ENCODE results near the gene ZBTB38.

The ZBTB38 gene

DNA sequence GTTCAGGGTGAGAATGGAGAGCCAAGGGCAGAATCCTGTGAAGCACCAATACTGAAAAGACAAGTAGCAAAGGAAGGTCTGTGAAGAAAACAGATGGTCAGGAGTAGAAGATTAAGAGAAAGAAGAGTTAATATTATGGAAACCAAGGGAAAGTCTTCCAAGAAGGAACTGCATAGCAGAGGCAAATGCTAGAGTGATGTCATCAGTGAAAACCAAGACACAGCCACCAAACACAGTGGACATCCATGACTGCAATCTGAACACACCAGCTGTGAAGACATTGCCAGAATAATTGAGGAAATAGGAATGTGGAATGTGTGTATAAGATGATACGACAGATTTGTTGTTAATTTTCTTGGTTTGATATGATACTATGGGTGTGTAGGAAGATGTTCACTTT is 26.8 kb upstream of the ZBTB38 start:
- DNase-seq = no peak

DNA sequence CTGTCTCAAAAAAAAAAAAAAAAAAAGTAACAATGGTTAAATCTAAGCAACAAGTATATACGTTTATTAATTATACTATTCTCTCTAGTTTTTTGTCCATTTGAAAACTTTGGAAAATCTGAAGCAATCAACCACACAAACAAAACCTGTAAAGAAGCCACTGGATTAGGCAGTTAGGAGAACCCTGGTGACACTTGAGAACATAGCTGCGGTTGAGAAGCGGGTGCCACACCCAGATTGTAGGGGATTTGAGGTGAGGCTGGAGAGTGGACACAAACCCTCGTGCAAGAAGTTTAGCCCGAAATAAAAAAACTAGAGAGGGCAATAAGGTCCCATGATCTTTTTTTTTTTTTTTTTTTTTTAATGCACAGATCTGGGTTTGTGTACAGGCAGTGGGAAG is 25.9 kb upstream of the ZBTB38 start:
- DNase-seq = no peak

DNA sequence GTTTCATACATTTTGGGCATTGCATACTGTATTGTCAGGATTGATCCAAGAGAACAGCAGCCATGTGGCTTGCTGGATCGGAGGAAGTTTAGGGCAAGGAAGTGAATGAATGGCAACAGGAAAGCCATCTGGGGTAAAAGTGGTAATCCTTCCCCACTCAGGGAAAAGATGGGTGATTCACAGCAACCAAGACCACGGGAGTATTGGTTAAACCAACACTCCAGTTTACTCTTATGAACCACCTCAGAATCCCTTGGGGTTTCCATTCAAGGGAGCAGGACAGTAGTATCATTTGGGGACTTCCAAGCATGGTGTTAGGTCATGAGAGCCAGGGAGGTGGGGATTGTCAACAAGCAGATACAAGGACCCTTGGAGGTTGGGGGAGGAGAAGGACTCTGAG is 25.2 kb upstream of the ZBTB38 start:
- no peak for DNase-seq

DNA sequence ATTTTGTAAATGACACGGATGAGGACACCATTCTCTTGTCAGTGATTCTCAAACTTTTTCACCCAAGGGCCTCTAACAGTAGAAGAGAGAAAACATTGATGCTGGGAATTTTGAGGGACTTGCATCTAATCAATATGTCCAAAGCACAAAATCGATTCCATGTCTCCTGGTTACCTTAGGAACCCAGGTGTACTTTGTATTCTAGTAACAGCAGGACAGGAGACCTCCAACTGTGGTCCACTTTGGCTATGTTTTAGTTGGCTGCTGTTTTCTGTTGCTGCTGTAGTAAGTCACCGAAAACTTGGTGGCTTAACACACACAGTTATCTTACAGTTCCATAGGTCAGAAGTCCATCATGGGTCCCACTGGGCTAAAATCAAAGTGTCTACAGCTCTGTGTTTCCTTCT is 24.4 kb upstream of the ZBTB38 start:
- DNase-seq = no peak

DNA sequence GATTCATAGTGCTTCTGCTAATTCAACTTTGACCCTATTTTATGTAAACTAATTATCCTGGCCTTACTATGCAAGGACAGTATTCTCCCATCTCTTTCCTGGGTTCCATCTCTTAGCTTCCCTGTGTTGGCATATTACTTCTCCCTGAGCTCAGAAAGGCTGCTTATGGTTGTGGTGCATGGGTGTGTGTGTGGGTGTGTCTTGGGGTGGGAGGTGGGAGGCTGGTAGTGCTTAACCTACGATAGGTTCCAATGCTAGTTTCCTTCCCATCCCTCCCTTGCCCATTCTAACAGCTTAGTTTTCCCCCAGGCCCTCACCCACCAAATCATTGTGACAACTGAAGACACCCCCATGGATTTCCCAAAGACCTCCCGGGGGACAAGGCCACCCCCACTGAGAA is 22.8 kb upstream of the ZBTB38 start:
- DNase-seq = no peak

DNA sequence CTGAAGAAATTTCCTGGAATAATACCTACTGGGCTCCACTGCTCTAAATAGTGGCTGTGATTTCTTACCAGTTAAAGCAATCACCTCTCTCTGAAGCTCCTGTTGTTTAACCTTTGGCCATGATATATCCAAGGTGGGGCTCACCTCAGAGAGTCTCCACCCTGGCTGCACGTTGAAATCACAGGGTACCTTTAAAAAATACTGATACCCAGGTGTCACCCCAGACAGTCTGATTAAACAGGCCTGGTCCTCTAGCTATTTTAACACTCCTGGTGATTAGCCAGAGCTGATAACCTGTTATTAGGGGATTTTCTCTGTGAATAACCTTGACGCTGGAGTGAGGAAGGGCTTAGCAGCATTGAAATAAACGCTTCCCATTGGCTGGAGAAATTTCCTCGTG is 22.3 kb upstream of the ZBTB38 start:
- no peak for DNase-seq

DNA sequence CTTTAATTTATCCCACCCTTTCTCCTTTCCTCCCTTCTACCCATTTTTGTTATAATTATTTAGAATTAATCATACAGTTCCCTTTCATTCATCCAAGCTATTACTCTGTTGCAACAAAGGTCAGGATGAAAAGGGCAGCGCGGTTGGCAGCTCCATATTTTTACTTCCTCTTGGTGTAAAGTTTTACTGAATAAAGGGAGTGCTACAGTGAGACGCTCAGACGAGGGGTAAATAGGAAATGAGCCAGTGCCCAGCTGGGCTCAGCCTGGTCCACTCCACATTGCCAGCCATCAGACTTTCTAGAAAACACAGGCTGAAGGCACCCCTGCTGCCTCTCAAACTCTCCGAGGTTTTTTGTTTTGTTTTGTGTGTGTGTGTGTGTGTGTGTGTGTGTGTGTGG is 21.9 kb upstream of the ZBTB38 start:
- no peak for DNase-seq

DNA sequence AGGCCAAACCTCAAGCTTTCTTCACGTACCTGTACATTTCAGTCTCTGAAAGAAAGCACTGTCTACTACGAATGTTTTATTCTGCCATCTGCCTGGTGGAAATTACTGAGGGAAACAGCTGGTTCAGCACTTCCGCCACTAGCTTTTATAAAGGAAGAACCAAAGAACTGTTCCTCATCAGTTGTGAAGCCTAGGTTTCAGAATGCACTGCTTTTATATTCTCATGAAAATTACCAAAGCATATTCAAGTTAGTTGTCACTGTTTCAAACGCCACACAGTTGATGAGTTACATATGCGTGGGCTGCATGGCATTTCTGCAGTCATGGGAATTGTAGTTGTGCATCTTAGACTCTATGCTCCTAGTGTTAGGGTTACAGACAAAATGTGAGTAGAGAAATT is 21.5 kb upstream of the ZBTB38 start:
- DNase-seq = no peak

DNA sequence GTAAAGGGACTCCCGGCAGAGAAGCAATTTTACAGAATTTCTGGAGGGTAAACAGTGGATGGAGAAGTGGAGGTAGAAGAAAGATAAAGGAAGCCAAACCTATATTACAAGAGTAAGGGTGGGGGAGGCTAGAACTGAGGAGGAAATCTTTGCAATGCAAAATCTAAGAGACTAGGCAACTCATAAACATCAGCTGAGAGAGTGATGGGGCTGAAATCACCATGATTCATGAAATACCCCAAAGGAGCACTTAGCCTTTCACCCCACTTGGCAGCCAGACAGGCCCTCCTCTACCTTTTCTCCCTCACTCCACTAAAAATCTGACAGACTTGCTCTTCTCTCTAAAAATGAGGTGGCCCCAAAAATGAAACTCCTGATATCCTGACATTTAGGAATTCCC is 19.5 kb upstream of the ZBTB38 start:
- DNase-seq = no peak

DNA sequence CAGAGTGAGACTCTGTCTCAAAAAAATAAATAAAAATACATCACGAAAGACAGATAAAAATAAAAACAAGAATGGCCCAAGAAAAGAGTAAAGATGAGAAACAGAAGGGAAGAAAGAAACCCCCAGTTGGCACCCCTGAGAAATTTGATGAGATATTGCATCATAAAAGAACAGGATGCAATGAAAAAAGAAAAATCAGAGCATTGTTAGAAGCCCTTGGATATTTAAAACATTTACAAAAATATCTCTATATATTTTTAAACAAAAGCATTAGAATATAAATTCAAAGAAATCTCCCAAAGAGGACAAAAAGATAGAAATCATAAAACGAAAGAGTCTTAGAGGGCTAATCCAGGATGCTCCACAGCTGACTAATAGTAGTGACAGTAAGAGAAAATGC is 18.6 kb upstream of the ZBTB38 start:
- DNase-seq = no peak

DNA sequence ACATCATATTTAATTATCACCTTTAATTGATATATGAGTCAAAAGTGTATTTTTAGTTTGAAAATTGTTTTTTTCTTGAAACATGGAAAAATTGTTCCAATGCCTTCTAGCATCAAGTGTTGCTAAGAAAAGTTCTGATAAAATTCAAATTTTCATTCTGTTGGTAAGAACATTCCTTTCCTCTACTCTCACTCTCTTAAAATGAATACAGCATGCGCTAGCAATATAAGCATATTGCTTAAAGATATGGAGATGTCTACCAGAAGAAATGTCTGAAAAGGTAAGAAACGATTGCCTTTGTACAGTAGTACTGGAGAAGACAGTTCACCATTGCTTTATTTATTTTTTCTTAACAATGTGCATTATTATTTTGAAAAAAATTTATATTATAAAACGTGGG is 17.6 kb upstream of the ZBTB38 start:
- no peak for DNase-seq

DNA sequence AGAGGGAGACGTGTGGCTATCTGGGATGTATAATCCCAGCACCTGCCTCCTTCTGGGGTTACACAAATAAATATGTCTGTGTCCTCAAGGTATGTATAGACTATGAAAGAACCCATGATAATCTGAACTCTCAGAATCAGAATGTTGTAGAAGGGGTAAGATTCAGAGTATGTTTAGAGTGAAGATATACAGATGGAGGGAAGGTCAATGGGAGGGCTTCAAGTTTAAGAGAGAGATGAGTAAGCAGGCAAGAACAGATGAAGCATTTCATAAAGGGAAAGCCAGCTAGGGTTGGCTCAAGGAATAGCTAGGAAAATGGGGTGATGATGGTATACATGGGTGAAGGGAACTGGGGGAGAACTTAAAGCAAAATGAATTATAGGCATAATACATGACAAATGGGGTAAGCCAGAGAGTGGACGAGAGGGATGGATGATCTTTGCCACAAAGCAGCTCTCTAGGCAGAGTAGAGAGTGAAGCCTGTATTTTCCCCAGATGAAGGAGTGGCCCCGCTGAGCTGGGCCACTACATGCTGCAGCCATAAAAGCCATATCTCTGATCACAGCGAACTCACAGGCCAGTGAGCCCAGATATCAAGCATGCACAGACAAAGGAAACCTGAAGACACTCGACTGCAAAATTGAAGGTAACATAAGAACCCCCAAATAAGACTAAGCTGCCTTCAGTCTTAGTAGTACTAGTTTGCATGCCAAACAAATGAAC is 15.9 kb upstream of the ZBTB38 start:
- no peak for DNase-seq

DNA sequence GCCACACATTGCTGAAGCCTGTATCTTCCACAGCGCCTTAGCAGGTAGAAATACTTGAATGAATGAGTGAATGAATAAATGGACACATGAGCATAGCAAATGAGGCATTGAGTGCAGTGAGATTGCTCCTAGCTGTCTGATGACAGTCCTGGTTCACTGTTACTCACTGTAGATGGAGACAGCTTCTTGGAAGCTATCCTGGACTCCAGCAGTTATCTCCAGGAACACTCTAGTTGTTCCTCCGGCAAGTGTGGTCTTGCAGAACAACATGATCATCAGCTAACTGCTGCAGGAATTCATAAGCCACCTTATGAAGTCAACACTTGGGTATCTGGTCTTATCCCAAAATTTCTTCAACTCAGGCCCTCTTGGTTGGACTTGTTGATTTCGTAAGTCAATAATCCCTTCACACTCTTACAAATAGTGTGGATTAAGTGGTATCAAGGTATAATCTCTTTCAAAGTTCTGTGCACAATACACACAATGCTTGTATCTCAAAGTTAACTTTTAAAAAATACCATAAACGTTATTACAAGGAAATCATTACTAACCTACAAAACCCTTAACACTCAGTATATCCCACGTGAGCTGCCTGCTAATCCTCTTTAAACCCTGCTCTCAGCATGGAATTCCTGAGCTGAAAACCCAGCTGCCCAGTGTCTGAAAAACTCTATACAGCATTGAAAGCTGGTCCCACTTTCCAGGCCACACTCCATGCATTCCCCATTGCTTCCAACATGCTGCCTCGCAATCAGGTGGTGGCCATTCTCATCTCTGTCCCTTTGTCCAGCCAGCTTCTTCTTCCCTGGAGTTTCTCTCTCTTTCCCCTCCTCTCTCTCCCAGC is 14.4 kb upstream of the ZBTB38 start:
- no peak for DNase-seq

DNA sequence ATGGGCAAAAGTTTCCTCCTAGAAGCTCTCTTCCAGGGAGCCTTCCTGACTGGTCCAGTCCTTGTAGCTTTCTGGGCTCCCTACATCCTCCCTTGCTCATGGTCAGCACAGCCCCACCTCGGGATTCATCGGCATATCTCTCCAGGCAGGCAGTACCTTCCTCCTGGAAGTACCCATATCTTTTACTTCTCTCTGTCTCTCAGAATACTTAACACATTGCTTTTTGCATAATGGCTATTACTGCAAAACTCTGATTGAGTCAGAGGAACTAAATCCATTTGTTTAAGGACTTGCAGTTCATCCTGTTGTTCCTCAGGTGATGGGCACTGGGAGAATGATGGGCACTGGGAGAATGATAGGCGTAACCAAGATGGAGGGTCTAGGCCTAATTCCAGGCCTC is 13.8 kb upstream of the ZBTB38 start:
- DNase-seq = no peak

DNA sequence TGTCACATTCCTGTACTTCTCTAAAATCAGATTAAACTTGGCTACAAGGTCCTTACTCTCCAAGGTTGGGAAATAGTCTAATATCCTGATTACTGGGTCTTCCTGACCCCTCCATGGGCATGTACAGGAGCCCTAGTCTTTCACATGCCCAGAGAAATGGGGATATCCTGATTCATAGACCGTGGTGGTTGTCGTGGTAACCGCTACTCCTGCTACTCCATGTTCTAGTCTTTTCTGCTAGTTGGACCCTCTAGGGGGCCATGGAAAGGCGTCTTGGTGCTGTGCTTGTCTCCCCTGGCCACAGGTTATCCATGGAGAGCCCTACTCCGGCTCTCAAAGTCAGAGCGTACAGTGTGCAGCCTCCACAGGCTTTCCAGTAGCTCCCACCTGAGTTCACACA is 13.1 kb upstream of the ZBTB38 start:
- DNase-seq = no peak

DNA sequence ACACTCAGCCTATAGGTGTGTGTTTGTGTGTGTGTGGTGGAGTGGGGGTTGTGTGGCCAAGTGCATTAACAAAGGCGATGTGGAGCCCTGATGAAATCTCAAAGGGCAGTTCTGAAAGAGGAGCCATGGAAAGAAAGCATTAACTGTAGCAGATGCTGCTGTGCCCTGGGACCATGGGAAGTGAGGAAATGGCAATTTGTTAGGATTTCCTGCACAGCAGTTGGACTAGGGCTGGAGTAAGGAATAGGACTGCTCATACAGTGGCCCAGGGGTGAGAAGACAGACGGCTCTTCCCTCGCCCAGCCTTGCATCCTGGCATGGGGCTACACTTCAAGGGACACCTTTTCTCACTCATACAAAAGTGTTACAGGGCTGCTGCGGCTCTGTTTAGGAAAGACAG is 12.3 kb upstream of the ZBTB38 start:
- DNase-seq = no peak

DNA sequence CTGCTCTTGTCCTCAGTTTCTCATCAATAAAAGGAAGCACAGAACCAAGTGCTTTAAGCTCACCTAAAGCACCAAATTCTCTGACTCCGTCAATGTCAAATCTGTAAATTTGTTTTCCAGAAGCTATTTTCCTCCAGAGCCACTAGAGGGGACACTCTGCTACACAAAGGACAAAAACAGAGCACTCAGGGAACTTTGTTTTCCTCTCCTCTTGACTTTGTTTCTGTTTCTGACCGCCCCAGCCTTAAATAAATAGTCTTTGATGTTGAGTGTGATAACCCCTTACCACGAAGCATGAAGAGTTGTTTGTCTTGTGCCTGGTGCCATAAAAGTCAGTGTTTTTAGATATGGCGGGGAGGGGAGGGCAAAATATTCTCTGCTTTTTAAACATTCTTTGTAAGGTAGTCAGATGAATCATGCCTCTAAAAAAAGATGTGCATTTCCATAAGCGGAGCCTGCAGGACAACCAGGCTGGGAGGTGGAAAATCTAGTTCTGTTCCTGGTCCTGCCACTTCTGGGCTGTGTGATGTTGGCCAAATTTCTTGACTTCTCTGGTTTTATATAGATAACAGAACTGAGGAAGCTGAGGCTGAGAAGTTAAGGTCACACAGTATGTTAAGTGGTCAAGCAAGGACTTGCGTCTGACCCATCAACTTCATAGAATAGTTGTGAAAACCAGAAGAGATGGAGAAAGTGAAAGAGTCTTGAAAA is 7.3 kb upstream of the ZBTB38 start:
- DNase-seq = no peak

DNA sequence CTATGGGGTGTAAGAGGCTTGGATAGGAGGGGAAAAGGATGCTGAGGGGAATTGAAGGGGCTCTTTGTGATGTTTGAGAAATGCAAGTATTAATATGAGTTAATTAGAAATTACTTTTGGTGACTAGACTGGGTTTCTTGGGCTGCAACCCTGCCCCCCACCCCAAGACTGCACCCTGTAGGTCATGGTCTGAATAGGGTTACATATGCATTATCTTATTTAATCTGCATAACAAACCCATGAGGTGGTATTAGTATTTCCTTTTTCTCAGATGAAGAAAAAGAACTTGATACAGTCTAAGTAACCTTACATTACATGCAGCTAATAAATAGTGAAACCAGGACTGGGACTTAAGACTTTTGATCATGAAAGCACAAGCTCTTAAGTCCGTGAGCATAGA is 5.6 kb upstream of the ZBTB38 start:
- DNase-seq = no peak

DNA sequence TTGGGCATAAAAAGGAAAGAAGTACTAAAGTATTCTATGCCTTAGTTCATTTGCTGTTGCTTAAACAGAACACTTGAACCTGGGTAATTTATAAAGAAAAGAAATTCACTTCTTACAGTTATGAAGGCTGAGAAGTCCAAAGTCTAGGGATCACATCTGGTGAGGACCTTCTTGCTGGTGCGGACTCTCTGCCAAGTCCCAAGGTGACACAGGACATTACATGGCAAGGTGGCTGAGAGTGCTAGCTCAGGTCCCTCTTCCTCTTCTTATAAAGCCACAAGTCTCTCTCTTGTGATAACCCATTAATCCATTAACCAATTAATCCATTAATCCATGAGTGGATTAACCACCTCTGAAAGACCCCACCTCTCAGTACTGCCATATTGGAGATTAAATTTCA is 3.1 kb upstream of the ZBTB38 start:
- no peak for DNase-seq

DNA sequence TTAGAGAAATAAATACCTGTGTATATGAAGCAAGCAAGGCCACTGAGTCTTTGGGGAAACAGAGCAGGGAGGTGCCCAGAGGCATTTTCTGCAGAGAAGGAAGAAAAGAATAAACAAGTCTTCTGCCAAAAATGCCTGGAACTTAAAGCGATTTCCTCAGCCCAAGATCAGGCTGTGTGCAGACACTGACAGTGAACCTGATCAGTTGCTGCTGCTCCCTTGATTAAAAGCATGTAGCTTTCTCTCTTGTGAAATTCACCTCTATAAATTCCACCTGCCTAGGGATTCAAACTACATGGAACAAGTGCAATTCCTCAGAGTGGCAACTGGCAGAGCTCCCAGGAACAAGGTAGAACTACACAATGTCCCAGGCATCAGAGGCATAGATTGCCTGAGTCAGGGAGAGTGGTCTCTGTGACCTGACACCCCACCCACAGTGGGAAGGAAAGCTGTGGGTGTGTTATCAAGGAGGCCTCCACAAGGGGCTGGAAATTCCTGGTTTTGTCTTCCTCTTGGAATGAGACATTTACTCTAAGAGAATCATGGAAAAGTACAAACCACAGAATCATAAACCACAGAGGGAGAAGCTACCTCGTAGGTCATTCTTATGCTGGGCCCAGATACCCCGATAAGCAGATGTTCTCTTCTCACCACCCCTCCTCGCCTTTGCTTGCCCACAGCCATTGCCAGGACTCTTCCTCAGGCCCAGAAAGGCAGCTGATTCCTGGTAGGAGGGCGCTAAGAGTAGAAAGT is 1.8 kb upstream of the ZBTB38 start:
- DNase-seq = no peak

DNA sequence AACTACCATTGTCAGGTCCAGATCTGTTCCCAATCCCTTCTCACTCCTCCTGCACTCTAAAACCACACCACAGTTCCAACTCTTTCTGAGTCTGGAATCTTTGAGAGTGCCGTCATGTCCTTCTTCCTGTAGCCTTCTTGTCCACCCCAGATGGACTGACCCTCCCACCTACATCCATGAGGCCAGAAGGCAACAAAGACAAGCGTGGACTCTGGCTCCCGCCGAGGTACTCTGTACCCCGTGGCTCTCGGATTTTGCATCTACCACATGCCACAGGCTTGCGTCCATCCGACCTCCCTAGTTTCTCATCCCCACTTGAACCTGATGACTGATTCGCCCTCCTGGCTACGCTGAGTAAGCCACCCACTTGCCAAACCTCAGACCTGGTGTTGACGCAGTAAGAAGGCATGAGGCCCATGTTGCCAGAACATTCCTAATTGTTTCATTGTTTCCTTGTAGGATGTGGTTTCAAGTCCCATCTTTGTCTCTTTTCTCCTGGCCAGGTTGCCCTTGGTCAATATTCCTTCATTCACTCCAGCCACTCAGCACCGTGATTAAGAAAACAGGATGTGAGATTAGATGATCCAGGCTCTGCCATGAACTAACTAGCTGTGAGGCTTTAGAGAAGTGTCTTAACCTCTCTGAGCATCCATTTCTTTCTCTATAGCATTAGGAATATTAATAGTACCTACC is 1.1 kb upstream of the ZBTB38 start:
- DNase-seq = no peak

DNA sequence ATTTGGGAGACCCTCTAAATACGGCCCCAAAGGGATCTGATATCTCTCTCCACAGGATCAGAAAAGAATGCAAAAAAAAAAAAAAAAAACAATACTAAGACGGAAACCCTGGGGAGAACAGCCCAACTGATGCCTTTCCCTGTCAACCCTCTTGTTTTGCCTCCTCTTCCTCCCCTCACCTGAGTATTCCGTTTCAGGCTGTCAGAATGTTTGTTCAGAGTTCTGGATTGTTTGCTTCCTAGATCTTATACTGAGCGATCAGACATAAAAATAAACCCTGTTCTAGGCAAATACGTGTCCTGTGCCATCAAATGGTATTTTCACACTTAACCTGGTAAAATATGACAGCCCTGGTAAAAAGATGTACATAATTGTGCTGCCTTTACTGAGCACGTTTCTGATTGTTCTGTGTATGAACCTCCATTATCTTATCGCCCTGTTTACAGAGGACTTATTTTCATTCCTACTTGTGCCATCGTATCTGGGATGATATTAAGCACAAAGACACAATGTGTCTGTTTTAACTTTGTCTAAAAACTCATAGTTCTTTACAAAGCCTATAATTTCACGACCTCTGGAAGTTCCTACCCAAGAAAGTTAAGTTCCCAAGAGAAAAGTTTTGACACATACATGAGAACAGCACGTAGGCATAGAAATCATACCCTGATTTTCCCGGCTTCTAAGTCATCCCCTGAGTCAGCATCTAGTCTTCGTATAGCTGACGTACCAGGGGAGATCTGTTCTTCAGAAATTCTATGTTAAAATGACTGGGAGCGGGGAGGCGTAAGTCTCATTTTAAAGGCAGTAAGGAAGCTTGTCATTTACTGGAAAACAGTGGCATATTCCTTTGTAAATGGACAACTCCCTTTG is 856 bp downstream of the ZBTB38 start:
- DNase-seq = no peak

All from activated CD8-positive, alpha-beta memory T cell treated with anti-CD3 and anti-CD28 coated beads, Interleukin-2, amount 50 U/mL, for 48 hours (primary cell).